WTC11 (cell line): ENCODE results near the gene RABGEF1. TPM values are rescaled to one million over a fixed set of nuclear protein-coding genes. Genes with fewer than 3 reads are reported as not detected.
"Not testable (repeated sequence)": the region's sequence is repeated elsewhere in the genome, so short reads cannot be mapped to it uniquely, and the experiment has no call there.

Experiments
- ATAC-seq: fragments of 200-7000 bp; cut with Tn5 transposase; 2 replicates; pipeline ENCODE4 v1.10.0; 2021; ENCODE audit warnings: mild to moderate bottlenecking, moderate library complexity
- CTCF ChIA-PET: fragments of 300-600 bp; sonication (Branson Sonifier 250); formaldehyde crosslinking; loops from one replicate; lab custom pipeline; 2021; ENCODE audit warnings: antibody characterized with exemption; lab: Charles Lee
- POLR2A ChIA-PET: fragments of 350-600 bp; sonication (Branson Sonifier 250); formaldehyde crosslinking; loops from one replicate; lab custom pipeline; 2021; ENCODE audit warnings: antibody characterized with exemption; lab: Charles Lee
- DNase-seq: peaks from one replicate; pipeline ENCODE4 v3.0.0; 2021; ENCODE audit warnings: low spot score
- H3K27ac Mint-ChIP-seq: 2 replicates; pipeline ENCODE4 v1.8.0; 2021; ENCODE audit warnings: mixed read lengths
- H3K27me3 Mint-ChIP-seq: 2 replicates; pipeline ENCODE4 v1.8.0; 2021; ENCODE audit warnings: low read depth, mild to moderate bottlenecking, moderate library complexity, mixed read lengths
- H3K36me3 Mint-ChIP-seq: 2 replicates; pipeline ENCODE4 v1.8.0; 2021; ENCODE audit warnings: mixed read lengths
- H3K4me1 Mint-ChIP-seq: 2 replicates; pipeline ENCODE4 v1.8.0; 2022; ENCODE audit warnings: mixed read lengths
- H3K4me3 Mint-ChIP-seq: 2 replicates; pipeline ENCODE4 v1.8.0; 2021; ENCODE audit warnings: mild to moderate bottlenecking, moderate library complexity, mixed read lengths
- H3K9me3 Mint-ChIP-seq: 2 replicates; pipeline ENCODE4 v1.8.0; 2021; ENCODE audit warnings: mixed read lengths
- AFF4 ChIP-seq: sonication (generic); formaldehyde crosslinking; IDR thresholded peaks from 2 replicates; pipeline ENCODE4 v1.8.1; 2023; ENCODE audit warnings: mild to moderate bottlenecking, missing genetic modification reagents, borderline replicate concordance
- AR ChIP-seq: fragments of 250-450 bp; sonication (Bioruptor Pico); IDR thresholded peaks from 2 replicates; pipeline ENCODE4 v1.9.0; 2021; ENCODE audit warnings: mild to moderate bottlenecking
- ATF1 ChIP-seq: sonication (generic); formaldehyde crosslinking; IDR thresholded peaks from 2 replicates; pipeline ENCODE4 v1.8.1; 2023; ENCODE audit warnings: mild to moderate bottlenecking, moderate library complexity, missing genetic modification reagents
- CREB1 ChIP-seq: sonication (generic); formaldehyde crosslinking; IDR thresholded peaks from 2 replicates; pipeline ENCODE4 v1.8.0; 2023; ENCODE audit warnings: mild to moderate bottlenecking, missing genetic modification reagents
- CREM ChIP-seq: sonication (generic); formaldehyde crosslinking; IDR thresholded peaks from 2 replicates; pipeline ENCODE4 v1.8.1; 2022; ENCODE audit warnings: mild to moderate bottlenecking, missing genetic modification reagents, moderate library complexity
- ERG ChIP-seq: fragments of 250-450 bp; sonication (Bioruptor Pico); IDR thresholded peaks from 2 replicates; pipeline ENCODE4 v1.8.0; 2021; ENCODE audit warnings: mild to moderate bottlenecking
- ETV6 ChIP-seq: sonication (generic); formaldehyde crosslinking; IDR thresholded peaks from 2 replicates; pipeline ENCODE4 v1.8.1; 2022; ENCODE audit warnings: mild to moderate bottlenecking, missing genetic modification reagents
- GRHL2 ChIP-seq: fragments of 250-450 bp; sonication (Bioruptor Pico); IDR thresholded peaks from 2 replicates; pipeline ENCODE4 v1.8.0; 2022; ENCODE audit warnings: mild to moderate bottlenecking, moderate library complexity; ENCODE audit not compliant: insufficient replicate concordance, severe bottlenecking
- KAT7 ChIP-seq: sonication (generic); formaldehyde crosslinking; IDR thresholded peaks from 2 replicates; pipeline ENCODE4 v1.8.1; 2023; ENCODE audit warnings: missing genetic modification reagents, mild to moderate bottlenecking, borderline replicate concordance
- MLX ChIP-seq: sonication (generic); formaldehyde crosslinking; IDR thresholded peaks from 2 replicates; pipeline ENCODE4 v1.8.1; 2023; ENCODE audit warnings: mild to moderate bottlenecking, missing genetic modification reagents, moderate library complexity
- NFATC4 ChIP-seq: fragments of 250-450 bp; sonication (Bioruptor Pico); IDR thresholded peaks from 2 replicates; pipeline ENCODE4 v1.9.0; 2021; ENCODE audit warnings: mild to moderate bottlenecking
- RELA ChIP-seq: sonication (generic); formaldehyde crosslinking; IDR thresholded peaks from 2 replicates; pipeline ENCODE4 v1.8.1; 2022; ENCODE audit warnings: missing genetic modification reagents, mild to moderate bottlenecking, borderline replicate concordance
- SOX15 ChIP-seq: fragments of 250-450 bp; sonication (Bioruptor Pico); IDR thresholded peaks from 2 replicates; pipeline ENCODE4 v1.9.0; 2021; ENCODE audit warnings: mild to moderate bottlenecking
- USF1 ChIP-seq: sonication (generic); formaldehyde crosslinking; IDR thresholded peaks from 2 replicates; pipeline ENCODE4 v1.8.0; 2022; ENCODE audit warnings: mild to moderate bottlenecking, missing genetic modification reagents
- ZBTB21 ChIP-seq: sonication (generic); formaldehyde crosslinking; IDR thresholded peaks from 2 replicates; pipeline ENCODE4 v1.8.1; 2023; ENCODE audit warnings: mild to moderate bottlenecking, missing genetic modification reagents, borderline replicate concordance
- ZNF232 ChIP-seq: sonication (generic); formaldehyde crosslinking; IDR thresholded peaks from 2 replicates; pipeline ENCODE4 v1.8.0; 2022; ENCODE audit warnings: mild to moderate bottlenecking, missing genetic modification reagents
- ZNF423 ChIP-seq: fragments of 250-450 bp; sonication (Bioruptor Pico); IDR thresholded peaks from 2 replicates; pipeline ENCODE4 v2.1.2; 2022; ENCODE audit warnings: mild to moderate bottlenecking, moderate library complexity
- ZNF671 ChIP-seq: fragments of 250-450 bp; sonication (Bioruptor Pico); IDR thresholded peaks from 2 replicates; pipeline ENCODE4 v1.8.0; 2021; ENCODE audit warnings: mild to moderate bottlenecking
- total RNA-seq: library from RNA; stranded (reverse); gene quantifications from 3 replicates; pipeline ENCODE4 v1.2.3, GENCODE V29; 2021

The RABGEF1 gene
- total RNA-seq, 1 experiment from 2014 or later = 18.1 TPM

- POLR2A ChIA-PET, CTCF ChIA-PET, H3K27me3 Mint-ChIP-seq, H3K4me1 Mint-ChIP-seq, H3K4me3 Mint-ChIP-seq, H3K27ac Mint-ChIP-seq, ATAC-seq, DNase-seq: not testable (repeated sequence)
- Mint-ChIP-seq H3K9me3 (peaks cover 18% of the 10 kb centered on the region), H3K36me3 (peaks cover 20% of the 10 kb centered on the region)
Observed at GRCh38 chr7:66716634-66717033, 23.9 kb upstream of the RABGEF1 start.

- no peak overlapping the region for H3K27ac Mint-ChIP-seq
- CTCF ChIA-PET = interaction anchor here (0.6 kb wide), 2 partner anchors 163 to 237 kb away, joined by 3 read pairs; no protein-coding TSS in a partner anchor
- ATAC-seq = no peak
- DNase-seq = no peak
- TF ChIP-seq ZBTB21 (CRISPR knock-in tag) = no peak
- TF ChIP-seq ATF1 (CRISPR knock-in tag) = no peak
- TF ChIP-seq AFF4 = no peak
- TF ChIP-seq ETV6 (CRISPR knock-in tag) = no peak
- TF ChIP-seq ZNF671 (CRISPR knock-in tag) = no peak
- no peak for TF ChIP-seq ZNF232 (CRISPR knock-in tag)
- H3K9me3 Mint-ChIP-seq = peaks cover 26% of the 10 kb centered on the region
- no peak overlapping the region for H3K4me3 Mint-ChIP-seq
- peaks cover 24% of the 10 kb centered on the region for H3K36me3 Mint-ChIP-seq
- H3K27me3 Mint-ChIP-seq = peaks cover 3% of the 10 kb centered on the region; the same call in 1 of the 2 replicates
- POLR2A ChIA-PET = interaction anchor here (0.6 kb wide), 1 partner anchor 163 kb away, joined by 5 read pairs; no protein-coding TSS in a partner anchor
- 0 out of 2 replicates have a peak, but pooled peaks cover 2% of the 10 kb centered on the region for H3K4me1 Mint-ChIP-seq
Observed at GRCh38 chr7:66720561-66720960, 20.0 kb upstream of the RABGEF1 start.

GRCh38 chr7:66725843-66726242 lies 14.7 kb upstream of the RABGEF1 start:
- POLR2A ChIA-PET = no interaction called here
- H3K4me1 Mint-ChIP-seq = no peaks in the 10 kb centered on the region
- H3K4me3 Mint-ChIP-seq = no peak overlapping the region
- no peak overlapping the region for H3K27ac Mint-ChIP-seq
- TF ChIP-seq MLX (CRISPR knock-in tag) = no peak
- no peak for TF ChIP-seq RELA (CRISPR knock-in tag)
- H3K36me3 Mint-ChIP-seq = peaks cover 30% of the 10 kb centered on the region
- peaks cover 42% of the 10 kb centered on the region for H3K9me3 Mint-ChIP-seq
- H3K27me3 Mint-ChIP-seq = peaks cover 12% of the 10 kb centered on the region
- ATAC-seq (no peak), DNase-seq (no peak)
- CTCF ChIA-PET = no interaction called here

GRCh38 chr7:66727058-66727457 lies 13.5 kb upstream of the RABGEF1 start:
- DNase-seq = no peak
- no peak overlapping the region for H3K27ac Mint-ChIP-seq
- H3K4me1 Mint-ChIP-seq = no peaks in the 10 kb centered on the region
- ChIA-PET POLR2A (interaction anchor here (0.7 kb wide), 1 partner anchor 308 kb away, joined by 3 read pairs; no protein-coding TSS in a partner anchor), CTCF (no interaction called here)
- H3K36me3 Mint-ChIP-seq = peaks cover 30% of the 10 kb centered on the region
- H3K27me3 Mint-ChIP-seq = peaks cover 12% of the 10 kb centered on the region
- H3K9me3 Mint-ChIP-seq = peaks cover 37% of the 10 kb centered on the region
- no peak overlapping the region for H3K4me3 Mint-ChIP-seq
- no peak for TF ChIP-seq KAT7 (CRISPR knock-in tag)
- no peak for ATAC-seq

- Mint-ChIP-seq H3K9me3 (peaks cover 31% of the 10 kb centered on the region), H3K27ac (no peak overlapping the region), H3K4me3 (no peak overlapping the region), H3K27me3 (peaks cover 12% of the 10 kb centered on the region), H3K36me3 (peaks cover 22% of the 10 kb centered on the region), H3K4me1 (no peaks in the 10 kb centered on the region)
- CTCF ChIA-PET = no interaction called here
- DNase-seq (no peak), ATAC-seq (no peak)
- POLR2A ChIA-PET = no interaction called here
- TF ChIP-seq SOX15 (no peak), AR (CRISPR knock-in tag) (no peak), CREB1 (CRISPR knock-in tag) (no peak), NFATC4 (CRISPR knock-in tag) (no peak), ZNF423 (CRISPR knock-in tag) (no peak), ZNF232 (CRISPR knock-in tag) (no peak), USF1 (no peak), GRHL2 (CRISPR knock-in tag) (no peak), CREM (CRISPR knock-in tag) (no peak), ERG (CRISPR knock-in tag) (no peak)
Observed at GRCh38 chr7:66728571-66728970, 12.0 kb upstream of the RABGEF1 start.
